Stimulated activated naive CD8-positive, alpha-beta T cell treated with anti-CD3 and anti-CD28 coated beads, Interleukin-15, amount 100 ng/mL, for 72 hours (primary cell): Measurements from ENCODE around the gene MAP3K5.
A peak's percentile ranks its signal among the peaks of the same experiment; 100 is the strongest.
"Not testable (repeated sequence)": the region's sequence is repeated elsewhere in the genome, so short reads cannot be mapped to it uniquely, and the experiment has no call there.

ENCODE experiments used
- ATAC-seq: fragments of 150-1000 bp; cut with Tn5 transposase; 2 replicates; pipeline ENCODE4 v1.10.0; 2021; ENCODE audit warnings: mild to moderate bottlenecking, moderate library complexity
- DNase-seq, 2 donors: peaks; one replicate each; pipeline ENCODE4 v3.0.0; 2021 to 2022
- H3K27ac Mint-ChIP-seq, 2 donors: one replicate each; pipeline ENCODE4 v1.8.0; 2022; ENCODE audit warnings: mild to moderate bottlenecking in 2 of 2, mixed read lengths in 2 of 2, moderate library complexity in 2 of 2
- H3K27me3 Mint-ChIP-seq: one replicate; pipeline ENCODE4 v1.8.0; 2022; ENCODE audit warnings: mixed read lengths
- H3K4me1 Mint-ChIP-seq: one replicate; pipeline ENCODE4 v1.8.0; 2022; ENCODE audit warnings: mild to moderate bottlenecking, mixed read lengths
- H3K4me3 Mint-ChIP-seq, 2 donors: one replicate each; pipeline ENCODE4 v1.8.0; 2022; ENCODE audit warnings: mild to moderate bottlenecking in 2 of 2, mixed read lengths in 2 of 2, moderate library complexity in 1 of 2
- H3K9me3 Mint-ChIP-seq, 2 donors: one replicate each; pipeline ENCODE4 v1.8.0; 2022; ENCODE audit warnings: mixed read lengths in 2 of 2

The MAP3K5 gene

DNA sequence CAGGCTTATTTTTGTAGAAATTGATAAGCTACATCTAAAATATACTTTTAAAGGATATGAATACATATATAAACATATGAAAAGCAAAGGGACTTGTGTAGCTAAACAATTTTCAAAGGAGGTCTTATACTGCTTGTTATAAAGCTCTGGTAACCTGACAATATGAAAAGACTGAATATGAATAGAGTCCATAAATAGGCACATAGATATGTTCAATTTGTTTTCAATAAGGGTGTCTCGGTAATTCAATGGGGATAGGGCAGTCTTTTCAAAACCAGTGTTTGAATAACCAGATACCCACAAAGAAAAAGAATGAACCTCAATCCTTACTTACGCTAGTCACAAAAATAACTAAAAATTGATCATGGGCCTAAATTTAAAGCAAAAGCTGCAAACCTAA, 9.3 kb upstream of the MAP3K5 start:
- ATAC-seq (no peak), DNase-seq (no peak)
- H3K9me3 Mint-ChIP-seq: no peaks in the 10 kb centered on the region
- no peak overlapping the region for H3K4me3 Mint-ChIP-seq
- no peaks in the 10 kb centered on the region for H3K4me1 Mint-ChIP-seq
- H3K27ac Mint-ChIP-seq: no peak overlapping the region
- H3K27me3 Mint-ChIP-seq: peaks cover 12% of the 10 kb centered on the region

DNA sequence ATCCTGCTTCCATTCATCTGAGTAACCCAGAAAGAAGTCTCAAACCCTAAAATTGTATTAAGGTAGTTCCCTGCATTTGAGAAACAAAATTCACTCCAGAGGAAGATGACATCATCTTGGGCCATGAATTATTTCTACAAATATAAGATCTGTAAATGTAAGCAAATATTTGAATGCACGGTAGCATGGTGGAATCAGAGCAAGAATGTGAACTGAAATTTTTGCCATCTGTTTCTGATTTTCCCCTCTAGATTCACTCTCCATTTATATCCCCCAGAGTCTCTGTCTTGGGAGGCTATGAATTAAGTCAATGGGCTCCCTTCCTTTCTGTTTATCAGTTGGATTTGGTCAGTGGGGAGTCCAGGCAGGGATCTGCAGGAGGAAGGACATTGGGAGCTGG, 5.8 kb upstream of the MAP3K5 start:
- no peak overlapping the region for H3K4me3 Mint-ChIP-seq
- DNase-seq (no peak), ATAC-seq (no peak)
- H3K9me3 Mint-ChIP-seq: no peaks in the 10 kb centered on the region
- peaks cover 5% of the 10 kb centered on the region for H3K4me1 Mint-ChIP-seq
- no peak overlapping the region for H3K27ac Mint-ChIP-seq
- H3K27me3 Mint-ChIP-seq: peaks cover 12% of the 10 kb centered on the region

DNA sequence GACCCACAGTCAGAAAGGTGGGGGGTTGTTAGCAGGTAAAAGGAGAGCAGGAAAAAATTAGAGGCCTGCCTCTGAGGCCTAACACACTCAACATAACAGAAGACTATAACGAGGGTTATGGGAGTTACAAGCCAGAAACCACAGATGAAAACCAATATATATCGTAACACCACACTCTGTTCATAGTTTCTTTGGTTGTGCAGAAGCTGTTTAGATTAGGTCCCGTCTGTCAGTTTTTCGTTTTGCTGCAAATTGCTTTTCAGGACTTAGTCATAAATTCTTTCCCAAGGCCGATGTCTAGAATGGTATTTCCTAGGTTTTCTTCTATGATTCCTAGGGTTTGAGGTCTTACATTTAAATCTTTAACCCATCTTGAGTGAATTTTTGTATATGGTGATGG, 3.7 kb upstream of the MAP3K5 start:
- H3K4me1 Mint-ChIP-seq: peaks cover 16% of the 10 kb centered on the region
- no peak overlapping the region for H3K4me3 Mint-ChIP-seq
- no peak overlapping the region for H3K27ac Mint-ChIP-seq
- no peaks in the 10 kb centered on the region for H3K9me3 Mint-ChIP-seq
- no peak for DNase-seq
- peaks cover 11% of the 10 kb centered on the region for H3K27me3 Mint-ChIP-seq
- ATAC-seq: no peak

DNA sequence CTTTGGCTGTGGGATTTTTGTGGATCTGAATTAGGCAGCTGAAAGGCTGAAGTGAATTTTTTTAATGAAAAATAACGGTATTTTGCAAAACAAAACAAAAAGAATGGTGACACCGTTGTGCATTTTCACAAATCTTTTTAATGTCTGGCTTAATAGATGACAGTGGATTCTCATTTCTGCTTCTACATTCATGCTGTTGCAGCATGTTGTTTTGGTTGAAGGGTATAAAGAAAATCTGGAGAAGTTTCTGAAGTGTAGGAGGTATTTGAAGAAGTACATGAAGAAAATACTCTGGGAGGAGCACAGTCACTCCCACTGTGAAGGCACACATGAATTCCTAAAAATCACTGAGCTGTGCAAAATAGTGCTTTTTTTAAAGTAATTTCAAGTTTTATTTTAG, 3.1 kb upstream of the MAP3K5 start:
- Mint-ChIP-seq H3K27me3 (peaks cover 5% of the 10 kb centered on the region), H3K4me3 (no peak overlapping the region), H3K4me1 (peaks cover 19% of the 10 kb centered on the region), H3K9me3 (no peaks in the 10 kb centered on the region), H3K27ac (no peak overlapping the region)
- DNase-seq: no peak
- no peak for ATAC-seq

DNA sequence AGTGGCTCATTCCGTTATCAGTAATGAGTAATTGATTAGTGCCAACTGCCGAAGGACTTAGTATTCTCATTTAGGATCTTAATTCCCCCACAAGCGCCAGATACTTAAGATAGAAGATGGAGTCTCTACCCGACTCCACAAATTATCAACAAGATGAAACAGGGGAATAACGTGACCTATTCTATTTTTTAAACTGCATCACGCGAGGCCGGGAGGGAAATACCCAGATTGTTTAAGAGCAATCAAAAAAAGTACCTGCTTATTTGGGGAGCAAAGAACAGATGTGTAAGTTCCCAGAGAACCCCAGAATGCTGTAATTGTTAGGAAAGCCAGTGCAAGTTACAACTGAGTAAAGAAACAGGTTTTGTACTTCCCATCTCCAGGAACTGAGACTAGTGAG, 1.1 kb upstream of the MAP3K5 start:
- no peaks in the 10 kb centered on the region for H3K27me3 Mint-ChIP-seq
- ATAC-seq (no peak), DNase-seq (peak in 1 of 2 donors; percentile 21)
- H3K9me3 Mint-ChIP-seq: no peaks in the 10 kb centered on the region
- H3K4me3 Mint-ChIP-seq: peak overlapping the region; percentile 91 to 94
- H3K27ac Mint-ChIP-seq: peak overlapping the region; percentile 87 to 93
- peaks cover 29% of the 10 kb centered on the region for H3K4me1 Mint-ChIP-seq

DNA sequence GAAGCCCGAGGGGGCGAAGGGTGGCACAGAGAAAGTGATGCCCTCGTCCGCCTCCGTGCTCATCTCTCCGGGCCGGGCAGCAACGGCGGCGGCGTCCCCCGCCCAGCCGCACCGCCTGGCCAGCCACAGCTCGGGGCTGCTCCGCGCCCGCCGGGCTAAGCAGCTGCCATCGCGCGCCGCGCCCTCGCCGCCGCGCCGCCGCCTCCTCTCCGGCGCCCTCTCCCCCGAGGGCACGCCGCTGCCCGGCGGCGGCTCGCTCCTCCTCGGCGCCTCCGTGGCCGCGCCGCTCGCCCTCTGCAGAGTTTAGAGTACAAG, 225 bp downstream of the MAP3K5 start:
- peak overlapping the region; percentile 91 to 94 for H3K4me3 Mint-ChIP-seq
- DNase-seq: no peak

DNA sequence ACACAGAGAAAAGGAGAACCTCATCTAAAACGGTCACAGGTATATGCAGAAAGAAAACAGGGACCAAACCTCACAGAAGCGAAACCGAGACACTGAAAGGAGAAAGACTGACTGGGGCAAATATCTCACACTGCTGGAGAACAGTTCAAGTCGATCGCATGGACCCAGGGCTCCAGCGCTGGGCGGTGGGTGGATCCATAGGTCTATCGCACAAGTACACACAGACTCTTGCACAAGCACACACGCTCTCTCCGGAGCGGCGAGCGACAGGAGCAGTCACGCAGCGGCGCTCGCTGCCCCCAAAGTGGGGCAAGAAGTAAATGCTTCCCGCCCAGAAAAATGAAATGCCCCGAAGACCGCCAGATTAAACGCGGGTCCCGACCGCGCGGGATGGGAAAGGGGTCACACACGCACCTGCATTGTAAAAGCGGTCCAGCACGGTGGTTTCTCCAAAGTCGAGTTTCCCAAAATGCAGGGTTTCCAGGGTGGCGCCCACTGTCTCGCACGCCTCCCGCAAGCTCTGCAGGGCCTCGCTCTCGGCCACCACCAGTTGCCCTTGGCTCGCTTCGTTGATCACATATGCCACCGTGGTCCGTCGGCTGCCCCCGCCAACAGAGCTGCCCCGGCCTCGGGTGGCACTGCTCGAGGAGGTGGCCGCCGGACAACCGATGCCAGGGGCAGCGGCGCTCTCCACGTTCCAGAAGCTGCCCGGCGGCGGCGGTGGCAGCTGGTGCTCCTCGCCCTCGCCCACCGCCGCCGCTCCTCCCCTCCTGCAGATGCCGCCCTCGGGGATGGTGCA, 782 bp downstream of the MAP3K5 start:
- H3K27me3 Mint-ChIP-seq: no peaks in the 10 kb centered on the region
- peak overlapping the region; percentile 91 to 94 for H3K4me3 Mint-ChIP-seq
- DNase-seq: peak; percentile 33 to 62
- no peaks in the 10 kb centered on the region for H3K9me3 Mint-ChIP-seq
- H3K4me1 Mint-ChIP-seq: peaks cover 44% of the 10 kb centered on the region
- peak; percentile 27 for ATAC-seq
- peak overlapping the region; percentile 63 to 90 for H3K27ac Mint-ChIP-seq

More for the DNA sequence above, 225 bp downstream of the MAP3K5 start:
- Mint-ChIP-seq H3K27me3 (no peaks in the 10 kb centered on the region), H3K4me1 (peaks cover 42% of the 10 kb centered on the region), H3K9me3 (no peaks in the 10 kb centered on the region), H3K27ac (no peak overlapping the region)
- no peak for ATAC-seq

DNA sequence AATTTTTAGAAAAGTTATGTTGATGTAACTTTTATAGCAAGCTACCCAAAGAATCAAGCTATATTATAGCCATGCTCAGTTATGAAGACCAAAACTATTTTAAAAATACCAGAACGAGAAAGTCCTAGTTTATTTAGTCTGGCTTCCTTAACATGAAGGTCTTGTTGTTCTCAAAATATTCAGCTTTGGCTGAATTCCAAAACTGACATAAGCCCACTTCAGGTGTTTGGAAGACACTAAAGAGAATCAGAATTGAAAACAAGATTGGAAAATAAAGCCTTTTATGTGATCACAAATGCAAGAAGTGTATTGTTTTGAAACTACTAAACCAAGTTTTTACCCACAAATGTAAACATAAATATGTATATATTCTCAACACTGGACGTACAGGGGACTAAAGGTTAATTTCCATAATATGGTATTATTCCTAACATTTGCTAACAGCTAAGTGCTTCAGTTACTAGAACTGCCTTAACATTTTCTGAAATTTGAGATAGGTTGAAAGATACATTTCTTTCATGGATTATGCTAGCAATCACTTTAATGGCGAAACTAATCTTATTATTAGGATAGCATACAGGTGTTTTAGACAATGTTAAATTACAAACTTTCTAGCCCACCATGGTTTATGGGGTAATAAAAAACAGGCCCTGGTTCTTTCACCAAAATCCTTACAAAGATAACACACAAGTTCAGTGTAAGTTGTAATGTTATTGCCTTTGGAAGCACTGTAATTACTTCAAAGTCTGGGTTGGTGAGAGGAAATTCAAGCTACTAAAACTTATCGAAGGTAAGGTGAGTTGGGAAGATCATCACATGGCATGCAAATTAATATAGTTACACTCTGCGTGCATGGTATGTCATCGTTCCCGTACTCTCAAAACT, 1.6 kb downstream of the MAP3K5 start:
- H3K4me1 Mint-ChIP-seq: peaks cover 47% of the 10 kb centered on the region
- peak overlapping the region in 1 of 2 donors; percentile 90 for H3K27ac Mint-ChIP-seq
- peak overlapping the region; percentile 91 to 94 for H3K4me3 Mint-ChIP-seq
- no peaks in the 10 kb centered on the region for H3K27me3 Mint-ChIP-seq
- ATAC-seq: no peak
- DNase-seq: no peak
- no peaks in the 10 kb centered on the region for H3K9me3 Mint-ChIP-seq

DNA sequence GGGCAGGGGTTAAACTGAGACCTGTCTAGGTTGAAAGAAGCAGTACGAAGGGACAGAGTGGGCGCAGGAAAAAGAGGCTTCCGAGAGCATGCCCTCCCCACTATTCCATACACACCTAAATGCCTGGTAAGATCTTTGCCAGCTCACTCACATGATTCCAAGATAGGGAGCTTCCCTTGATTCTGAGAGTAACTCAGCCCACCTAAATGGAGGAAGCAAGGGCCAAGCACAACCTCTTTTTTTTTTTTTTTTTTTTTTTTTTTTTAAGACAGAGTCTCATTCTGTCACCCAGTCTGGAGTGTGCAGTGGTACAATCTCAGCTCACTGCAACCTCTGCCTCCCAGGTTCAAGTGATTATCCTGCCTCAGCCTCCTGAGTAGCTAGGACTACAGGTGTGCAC, 2.8 kb downstream of the MAP3K5 start:
- not testable (repeated sequence) for H3K4me3 Mint-ChIP-seq, H3K27me3 Mint-ChIP-seq, H3K27ac Mint-ChIP-seq, ATAC-seq, H3K9me3 Mint-ChIP-seq, DNase-seq
- H3K4me1 Mint-ChIP-seq: peaks cover 59% of the 10 kb centered on the region

DNA sequence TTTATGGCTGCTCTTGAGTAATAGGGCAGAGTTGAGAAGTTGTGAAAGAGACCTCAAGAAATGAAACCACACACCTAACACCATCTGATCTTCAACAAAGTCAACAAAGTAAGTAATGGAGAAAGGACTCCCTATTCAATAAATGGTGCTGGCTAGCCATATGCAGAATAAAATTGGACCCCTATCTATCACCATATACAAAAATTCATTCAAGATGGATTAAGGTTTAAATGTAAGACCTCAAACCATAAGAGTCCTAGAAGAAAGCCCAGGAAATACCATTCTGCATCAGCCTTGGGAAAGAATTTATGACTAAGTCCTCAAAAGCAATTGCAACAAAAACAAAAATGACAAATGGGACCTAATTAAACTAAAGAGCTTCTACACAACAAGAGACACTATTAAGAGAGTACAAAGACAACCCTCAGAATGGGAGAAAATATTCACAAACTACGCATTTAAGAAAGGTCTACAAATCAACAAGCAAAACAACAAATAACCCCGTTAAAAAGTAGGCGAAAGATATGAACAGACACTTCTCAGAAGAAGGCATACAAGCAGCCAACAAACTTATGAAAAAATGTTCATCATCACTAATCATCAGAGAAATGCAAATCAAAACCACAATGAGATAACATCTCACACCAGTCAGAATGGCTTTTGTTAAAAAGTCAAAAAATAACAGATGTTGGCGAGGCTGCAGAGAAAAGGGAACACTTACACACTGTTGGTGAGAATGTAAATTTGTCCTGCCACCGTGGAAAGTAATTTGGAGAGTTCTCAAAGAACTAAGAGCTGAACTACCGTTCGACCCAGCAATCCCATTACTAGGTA, 4.0 kb downstream of the MAP3K5 start:
- DNase-seq: no peak
- H3K4me3 Mint-ChIP-seq: peak overlapping the region; percentile 42 to 73
- peak overlapping the region in 1 of 2 donors; percentile 78 for H3K27ac Mint-ChIP-seq
- H3K27me3 Mint-ChIP-seq: no peaks in the 10 kb centered on the region
- peaks cover 68% of the 10 kb centered on the region for H3K4me1 Mint-ChIP-seq
- ATAC-seq: no peak
- no peaks in the 10 kb centered on the region for H3K9me3 Mint-ChIP-seq

DNA sequence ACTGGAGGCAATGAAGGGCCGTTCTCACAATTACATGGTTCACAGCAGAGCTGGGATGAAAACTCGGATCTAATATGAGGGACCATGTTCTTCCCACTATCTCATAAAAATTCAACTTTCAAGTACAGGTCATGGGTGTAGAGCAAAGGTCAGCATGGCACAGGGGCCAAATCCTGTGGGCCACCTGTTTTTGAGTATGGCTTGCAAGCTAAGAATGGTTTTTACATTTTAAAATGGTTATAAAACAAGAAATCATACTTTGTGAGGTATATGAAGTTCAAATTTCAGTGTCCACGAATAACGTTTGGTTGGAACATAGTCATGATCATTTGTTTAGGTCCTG, 4.6 kb downstream of the MAP3K5 start:
- DNase-seq (no peak), ATAC-seq (no peak)
- no peaks in the 10 kb centered on the region for H3K27me3 Mint-ChIP-seq
- peak overlapping the region in 1 of 2 donors; percentile 73 for H3K4me3 Mint-ChIP-seq
- H3K27ac Mint-ChIP-seq: peak overlapping the region in 1 of 2 donors; percentile 8
- no peaks in the 10 kb centered on the region for H3K9me3 Mint-ChIP-seq
- H3K4me1 Mint-ChIP-seq: peaks cover 68% of the 10 kb centered on the region

DNA sequence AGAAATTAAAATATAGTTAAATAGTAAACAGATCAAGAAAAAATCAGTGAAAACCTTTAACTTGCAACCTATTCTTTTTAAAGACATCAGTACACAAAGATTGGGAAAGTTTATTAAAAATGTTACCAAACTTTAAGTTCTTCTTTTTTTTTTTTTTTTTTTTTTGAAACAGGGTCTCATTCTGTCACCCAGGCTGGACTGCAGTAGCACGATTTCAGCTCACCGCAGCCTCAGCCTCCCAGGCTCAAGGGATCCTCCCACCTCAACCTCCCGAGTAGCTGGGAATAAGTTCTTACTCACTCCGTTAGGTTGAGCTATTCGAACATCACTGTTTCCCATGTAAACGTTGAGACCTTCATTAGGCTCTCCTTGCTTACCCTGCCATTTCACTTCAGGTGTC, 5.6 kb downstream of the MAP3K5 start:
- DNase-seq: no peak
- Mint-ChIP-seq H3K27me3 (no peaks in the 10 kb centered on the region), H3K27ac (no peak overlapping the region), H3K4me1 (peaks cover 74% of the 10 kb centered on the region), H3K4me3 (no peak overlapping the region), H3K9me3 (no peaks in the 10 kb centered on the region)
- ATAC-seq: no peak

DNA sequence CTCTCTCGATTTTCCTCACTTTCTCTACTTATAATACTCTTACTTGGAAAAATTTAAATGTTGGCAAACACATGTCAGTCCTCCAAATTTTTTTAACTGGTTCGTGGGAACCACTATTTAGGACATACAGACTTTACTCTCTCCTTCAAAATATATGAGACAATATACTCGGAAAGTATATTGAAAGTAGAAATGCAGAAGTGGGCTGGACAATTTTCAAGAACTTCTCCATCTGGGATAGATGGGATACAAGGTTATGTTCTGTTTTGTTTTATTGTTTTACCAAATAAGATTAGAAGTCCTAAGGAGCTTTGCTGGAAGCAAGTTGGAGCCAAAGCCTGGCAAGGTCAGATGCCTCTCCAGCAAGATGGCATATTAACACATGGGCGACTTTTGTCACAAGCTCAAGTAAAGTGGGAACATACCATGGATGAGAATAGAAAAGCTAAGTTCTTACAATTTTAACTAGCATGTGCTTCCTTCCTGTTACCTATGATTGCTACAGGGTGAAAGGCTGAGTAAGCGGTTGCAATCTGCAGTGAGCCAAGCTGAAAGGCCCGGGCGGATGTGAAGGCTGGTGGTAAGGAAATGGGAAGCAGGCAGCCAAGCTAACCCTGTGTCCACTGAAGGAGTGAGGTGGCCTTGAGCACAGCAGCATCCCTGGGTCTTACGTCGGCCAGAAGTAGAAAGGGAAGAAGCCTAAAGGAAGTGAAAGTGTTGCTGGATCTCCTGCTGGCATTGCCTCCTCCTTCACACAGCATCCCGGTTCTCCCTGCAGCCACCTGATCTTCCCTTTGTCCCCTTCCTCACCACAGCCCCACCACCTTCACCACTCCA, 7.1 kb downstream of the MAP3K5 start:
- DNase-seq (peak in 1 of 2 donors; percentile 55), ATAC-seq (peak; percentile 72)
- H3K27me3 Mint-ChIP-seq: no peaks in the 10 kb centered on the region
- peak overlapping the region; percentile 90 to 96 for H3K27ac Mint-ChIP-seq
- H3K4me3 Mint-ChIP-seq: peak overlapping the region; percentile 72 to 76
- no peaks in the 10 kb centered on the region for H3K9me3 Mint-ChIP-seq
- H3K4me1 Mint-ChIP-seq: peaks cover 62% of the 10 kb centered on the region

DNA sequence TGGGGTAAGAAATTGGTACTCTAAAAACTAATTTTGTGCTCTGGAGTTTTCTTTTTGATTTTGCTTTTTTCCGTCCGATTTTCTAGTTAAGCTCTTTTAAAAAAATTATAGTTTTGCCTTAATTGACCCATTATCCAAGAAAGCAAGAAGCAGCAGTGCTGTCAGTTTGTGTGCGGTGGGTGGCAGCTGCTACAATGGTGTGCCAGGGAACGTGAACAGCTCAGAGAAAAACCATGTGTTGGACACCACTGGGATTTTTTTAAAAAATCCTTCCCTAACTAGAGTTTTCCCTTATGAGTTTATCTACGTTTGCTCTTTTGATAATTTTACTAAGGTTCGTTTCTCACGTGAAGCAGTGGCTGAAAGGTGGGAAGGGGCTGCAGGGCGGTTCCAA, 8.0 kb downstream of the MAP3K5 start:
- DNase-seq: no peak
- Mint-ChIP-seq H3K27me3 (no peaks in the 10 kb centered on the region), H3K4me1 (peaks cover 61% of the 10 kb centered on the region), H3K27ac (peak overlapping the region; percentile 89), H3K9me3 (no peaks in the 10 kb centered on the region), H3K4me3 (peak overlapping the region; percentile 14 to 72)
- ATAC-seq: no peak
